Left ventricle myocardium inferior (tissue), 1 donor: ENCODE results near the gene ANKRD55. TPM values are rescaled to one million over a fixed set of nuclear protein-coding genes. Genes with fewer than 3 reads are reported as not detected.
"Not testable (repeated sequence)": the region's sequence is repeated elsewhere in the genome, so short reads cannot be mapped to it uniquely, and the experiment has no call there.

ENCODE experiments used
- DNase-seq: peaks from one replicate; pipeline ENCODE4 v3.0.0-alpha.2; 2020
- H3K27ac ChIP-seq: fragments of 200-600 bp; replicated peaks from 2 replicates; pipeline ENCODE4 v1.8.0; 2021
- H3K27me3 ChIP-seq: fragments of 200-600 bp; 2 replicates; pipeline ENCODE4 v1.8.0; 2021; ENCODE audit warnings: low read depth
- H3K36me3 ChIP-seq: fragments of 200-600 bp; 2 replicates; pipeline ENCODE4 v1.8.0; 2021
- H3K4me1 ChIP-seq: fragments of 200-600 bp; 2 replicates; pipeline ENCODE4 v1.8.0; 2021
- H3K4me3 ChIP-seq: fragments of 200-600 bp; 2 replicates; pipeline ENCODE4 v1.8.0; 2021; ENCODE audit warnings: mild to moderate bottlenecking, moderate library complexity
- H3K9me3 ChIP-seq: fragments of 200-600 bp; replicated peaks from 2 replicates; pipeline ENCODE4 v1.8.0; 2021
- intact Hi-C: fragments of 100-400 bp; cut with micrococcal nuclease; formaldehyde crosslinking; loops from one replicate; pipeline ENCODE4 v1.11.0; 2022
- total RNA-seq: library from RNA; stranded (reverse); fragmentation: NEBNext Ultra II Directional; extraction: Animal tissue kit (Norgen Biotek cat#: 25700); gene quantifications from one replicate; pipeline ENCODE4 v1.2.1, GENCODE V29; 2021
- TF ChIP-seq, protein P1 (sequence below): fragments of 200-600 bp; IDR thresholded peaks from 2 replicates; pipeline ENCODE4 v1.8.0; 2021; ENCODE audit warnings: antibody characterized with exemption, mild to moderate bottlenecking, borderline replicate concordance
- donor health status: DM: no; HTN: yes; CAD: no; lungs with severe emphysema.

ANKRD55 gene
- total RNA-seq, 1 donor from 2014 or later = 0.27 TPM

DNA sequence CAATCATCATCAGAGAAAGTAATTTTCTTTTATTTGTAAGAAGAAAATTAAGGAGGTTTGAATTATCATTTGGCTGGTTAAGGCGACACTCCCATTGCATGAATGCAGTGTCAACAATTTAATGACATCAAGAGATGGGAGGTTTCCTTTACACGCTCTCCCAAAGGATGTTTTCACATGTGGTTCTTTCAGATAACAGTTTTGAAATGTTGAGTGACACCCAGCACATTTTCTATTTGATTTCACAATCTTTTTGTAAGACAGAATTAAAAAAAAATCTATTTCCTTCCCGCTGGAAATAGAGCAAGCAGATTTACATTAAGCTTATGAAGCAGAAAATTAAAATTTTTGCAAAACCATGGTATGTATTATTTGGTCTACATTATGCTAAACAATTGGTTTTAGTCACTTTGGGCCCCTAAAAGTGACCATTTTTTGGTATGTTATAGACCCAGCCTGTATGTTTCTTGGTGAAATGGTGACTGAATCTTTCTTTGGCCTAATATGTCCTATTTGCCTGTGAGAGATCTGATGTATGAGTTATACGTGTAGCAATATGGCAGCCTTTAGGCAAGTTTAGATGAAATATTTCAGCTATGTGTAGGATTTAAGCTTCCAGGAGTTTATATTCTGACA, 18.9 kb upstream of the ANKRD55 start:
- H3K36me3 ChIP-seq = no peaks in the 10 kb centered on the region
- H3K9me3 ChIP-seq = no peaks in the 10 kb centered on the region
- no peak overlapping the region for H3K4me3 ChIP-seq
- intact Hi-C loops = no loop called here
- TF ChIP-seq, protein P1, sequence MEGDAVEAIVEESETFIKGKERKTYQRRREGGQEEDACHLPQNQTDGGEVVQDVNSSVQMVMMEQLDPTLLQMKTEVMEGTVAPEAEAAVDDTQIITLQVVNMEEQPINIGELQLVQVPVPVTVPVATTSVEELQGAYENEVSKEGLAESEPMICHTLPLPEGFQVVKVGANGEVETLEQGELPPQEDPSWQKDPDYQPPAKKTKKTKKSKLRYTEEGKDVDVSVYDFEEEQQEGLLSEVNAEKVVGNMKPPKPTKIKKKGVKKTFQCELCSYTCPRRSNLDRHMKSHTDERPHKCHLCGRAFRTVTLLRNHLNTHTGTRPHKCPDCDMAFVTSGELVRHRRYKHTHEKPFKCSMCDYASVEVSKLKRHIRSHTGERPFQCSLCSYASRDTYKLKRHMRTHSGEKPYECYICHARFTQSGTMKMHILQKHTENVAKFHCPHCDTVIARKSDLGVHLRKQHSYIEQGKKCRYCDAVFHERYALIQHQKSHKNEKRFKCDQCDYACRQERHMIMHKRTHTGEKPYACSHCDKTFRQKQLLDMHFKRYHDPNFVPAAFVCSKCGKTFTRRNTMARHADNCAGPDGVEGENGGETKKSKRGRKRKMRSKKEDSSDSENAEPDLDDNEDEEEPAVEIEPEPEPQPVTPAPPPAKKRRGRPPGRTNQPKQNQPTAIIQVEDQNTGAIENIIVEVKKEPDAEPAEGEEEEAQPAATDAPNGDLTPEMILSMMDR = no peak
- H3K27ac ChIP-seq = no peak overlapping the region
- H3K27me3 ChIP-seq = no peaks in the 10 kb centered on the region
- peaks cover 30% of the 10 kb centered on the region for H3K4me1 ChIP-seq
- DNase-seq = no peak

DNA sequence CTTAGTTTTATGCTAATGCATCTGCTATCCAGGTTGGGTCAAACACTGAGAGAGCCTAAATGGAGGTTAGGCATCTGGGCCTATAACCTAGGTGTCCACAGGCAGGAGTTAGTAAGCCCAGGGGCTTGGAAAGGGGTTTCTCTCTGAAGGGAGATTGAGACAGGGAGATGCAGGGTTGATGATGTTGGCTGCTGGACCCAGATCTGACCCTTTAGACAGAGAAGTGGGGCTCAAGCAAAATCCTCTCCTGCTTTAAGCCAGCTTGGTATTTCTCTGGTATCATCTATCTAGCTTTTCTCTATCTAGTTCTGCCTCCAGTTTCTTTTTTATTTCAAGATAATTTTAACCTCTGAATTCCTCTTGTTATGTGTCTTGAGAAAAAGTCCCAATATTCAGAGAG, 18.3 kb upstream of the ANKRD55 start:
- H3K27me3 ChIP-seq = no peaks in the 10 kb centered on the region
- intact Hi-C loops = no loop called here
- TF ChIP-seq, protein P1 = no peak
- H3K4me3 ChIP-seq = no peak overlapping the region
- H3K27ac ChIP-seq = no peak overlapping the region
- no peaks in the 10 kb centered on the region for H3K36me3 ChIP-seq
- DNase-seq = no peak
- H3K9me3 ChIP-seq = no peaks in the 10 kb centered on the region
- H3K4me1 ChIP-seq = peaks cover 30% of the 10 kb centered on the region

DNA sequence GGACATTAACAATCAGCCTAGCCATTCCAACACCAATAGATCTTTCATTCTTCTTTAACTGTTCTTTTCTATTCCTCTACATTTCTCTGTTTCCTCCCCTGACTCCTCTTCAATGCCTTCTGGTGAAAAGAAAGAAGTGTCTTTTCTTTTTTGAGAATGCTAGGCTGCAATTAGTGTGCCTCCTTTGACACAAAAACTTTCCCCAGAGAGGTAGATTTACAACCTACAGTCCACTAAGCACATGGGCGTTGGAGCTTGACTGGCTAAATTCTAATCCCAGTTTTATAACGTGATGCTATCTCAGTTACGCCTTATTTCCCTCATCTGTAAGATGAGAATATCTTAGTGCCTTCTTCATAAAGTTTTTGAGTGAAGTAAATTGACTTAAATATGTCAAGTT, 16.9 kb upstream of the ANKRD55 start:
- peaks cover 30% of the 10 kb centered on the region for H3K4me1 ChIP-seq
- H3K9me3 ChIP-seq = no peaks in the 10 kb centered on the region
- DNase-seq = no peak
- H3K27me3 ChIP-seq = no peaks in the 10 kb centered on the region
- TF ChIP-seq, protein P1 = no peak
- no peak overlapping the region for H3K4me3 ChIP-seq
- H3K27ac ChIP-seq = no peak overlapping the region
- intact Hi-C loops = no loop called here
- H3K36me3 ChIP-seq = no peaks in the 10 kb centered on the region

DNA sequence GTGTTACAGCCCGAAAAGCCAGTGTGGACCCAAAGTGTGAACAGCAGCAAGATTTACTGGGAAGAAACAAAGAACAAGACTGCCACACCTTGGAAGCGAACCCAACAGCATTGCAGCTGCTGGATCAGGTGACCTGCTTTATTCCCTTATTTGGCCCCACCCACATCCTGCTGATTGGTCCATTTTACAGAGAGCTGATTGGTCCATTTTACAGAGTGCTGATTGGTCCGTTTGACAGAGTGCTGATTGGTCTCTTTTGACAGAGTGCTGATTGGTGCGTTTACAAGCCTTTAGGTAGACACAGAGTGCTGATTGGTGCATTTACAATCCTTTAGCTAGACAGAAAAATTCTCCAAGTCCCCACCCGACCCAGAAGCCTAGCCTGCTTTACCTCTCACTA, 16.0 kb upstream of the ANKRD55 start:
- H3K27ac ChIP-seq, intact Hi-C loops, H3K9me3 ChIP-seq, DNase-seq, H3K27me3 ChIP-seq, H3K4me3 ChIP-seq, H3K36me3 ChIP-seq: not testable (repeated sequence)
- peaks cover 30% of the 10 kb centered on the region for H3K4me1 ChIP-seq

DNA sequence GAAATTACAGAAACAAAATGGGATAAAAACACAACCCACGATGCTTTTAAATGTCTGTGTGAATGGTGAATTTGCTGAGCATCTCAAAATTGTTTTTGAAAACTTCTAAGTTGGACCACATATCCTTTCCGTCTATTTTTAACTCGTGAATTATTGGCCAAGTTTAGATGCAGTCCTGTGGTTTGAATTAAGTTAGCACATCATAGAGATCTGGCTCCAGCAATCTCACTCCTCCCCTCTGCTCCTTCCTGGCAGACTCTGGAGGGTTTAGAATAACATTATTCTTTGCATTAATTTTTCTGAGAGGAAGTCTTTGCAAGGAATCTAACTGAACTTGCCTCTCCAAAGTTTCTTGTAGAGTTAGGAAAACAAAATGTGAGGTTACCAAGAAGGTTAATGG, 14.5 kb upstream of the ANKRD55 start:
- intact Hi-C loops = no loop called here

DNA sequence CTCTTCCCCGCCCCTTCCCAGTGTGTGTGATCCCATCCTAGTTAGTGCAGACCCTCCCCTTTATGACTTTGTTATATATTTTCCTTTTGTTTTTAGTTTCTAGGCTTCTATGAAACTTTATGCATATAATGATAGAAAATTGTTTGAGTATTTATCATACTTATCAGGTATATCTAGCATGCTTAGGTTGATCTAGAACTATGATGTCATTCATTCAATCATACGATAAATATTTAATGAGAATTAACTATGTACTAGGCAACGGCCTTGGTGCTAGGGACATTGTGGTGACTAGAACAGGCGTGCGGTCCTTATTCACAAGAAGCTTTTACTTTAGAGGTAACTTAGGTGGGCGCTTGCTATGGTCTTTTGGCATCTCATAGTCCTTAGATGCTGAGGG, 13.6 kb upstream of the ANKRD55 start:
- Histone ChIP-seq H3K4me3 (no peak overlapping the region), H3K27me3 (no peaks in the 10 kb centered on the region), H3K36me3 (no peaks in the 10 kb centered on the region), H3K27ac (no peak overlapping the region), H3K4me1 (peaks cover 19% of the 10 kb centered on the region), H3K9me3 (peaks cover 8% of the 10 kb centered on the region)
- DNase-seq = no peak
- intact Hi-C loops = no loop called here
- TF ChIP-seq, protein P1 = no peak

More for the DNA sequence above, 14.5 kb upstream of the ANKRD55 start:
- TF ChIP-seq, protein P1 = no peak
- Histone ChIP-seq H3K4me3 (no peak overlapping the region), H3K27ac (no peak overlapping the region), H3K36me3 (no peaks in the 10 kb centered on the region), H3K27me3 (no peaks in the 10 kb centered on the region), H3K4me1 (peaks cover 27% of the 10 kb centered on the region), H3K9me3 (no peaks in the 10 kb centered on the region)
- DNase-seq = no peak
